PFSK-1 (cell line): ENCODE results near the gene TXNDC16.

Experiments
- FOXP2 ChIP-seq: optimal IDR thresholded peaks from 2 replicates; pipeline ENCODE3; 2011; ENCODE audit warnings: borderline replicate concordance, control low read depth, inconsistent platforms; ENCODE audit not compliant: insufficient read depth; ENCODE audit errors: extremely low read length, extremely low read depth
- POLR2AphosphoS5 ChIP-seq: IDR thresholded peaks from 2 replicates; pipeline ENCODE4 v1.6.1; 2012; ENCODE audit warnings: low read depth, mild to moderate bottlenecking, control low read depth, low read length, moderate library complexity
- REST ChIP-seq, 2 experiments: IDR thresholded peaks; 2 replicates each; pipeline versions ENCODE4 v1.6.1 to v1.8.0; 2011 to 2012; ENCODE audit warnings: low read depth in 2 of 2, low read length in 2 of 2, control low read depth in 1 of 2, inconsistent platforms in 1 of 2, mild to moderate bottlenecking in 1 of 2, moderate library complexity in 1 of 2; ENCODE audit not compliant: insufficient read depth in 1 of 2
- SIN3A ChIP-seq: IDR thresholded peaks from 2 replicates; pipeline ENCODE4 v1.6.1; 2012; ENCODE audit warnings: mild to moderate bottlenecking, low read length, moderate library complexity, borderline replicate concordance; ENCODE audit not compliant: insufficient read depth
- TAF1 ChIP-seq: IDR thresholded peaks from 2 replicates; pipeline ENCODE4 v1.6.1; 2012; ENCODE audit warnings: low read length, control low read depth, borderline replicate concordance; ENCODE audit not compliant: insufficient read depth

TXNDC16 gene

GRCh38 chr14:52514046-52514811 lies 38.1 kb downstream of the TXNDC16 start:
- no peak for TF ChIP-seq POLR2AphosphoS5
- TF ChIP-seq FOXP2 = no peak
- TF ChIP-seq TAF1 = no peak

- no peak for TF ChIP-seq SIN3A
- TF ChIP-seq TAF1 = no peak
- no peak for TF ChIP-seq POLR2AphosphoS5
- TF ChIP-seq REST (IDR thresholded peaks at IDR 0.05; ENCODE audit: insufficient read depth in 1 of 2, low read depth in 2 of 2, low read length in 2 of 2) = no peak
- no peak for TF ChIP-seq FOXP2
Observed at GRCh38 chr14:52513249-52513648, 39.1 kb downstream of the TXNDC16 start.

- TF ChIP-seq POLR2AphosphoS5 = no peak
- TF ChIP-seq TAF1 = no peak
- no peak for TF ChIP-seq FOXP2
- no peak for TF ChIP-seq SIN3A
- no peak for TF ChIP-seq REST (IDR thresholded peaks at IDR 0.05; ENCODE audit: insufficient read depth in 1 of 2, low read depth in 2 of 2, low read length in 2 of 2)
Observed at GRCh38 chr14:52494444-52494843, 57.9 kb downstream of the TXNDC16 start.

GRCh38 chr14:52485350-52485960 lies 66.8 kb downstream of the TXNDC16 start:
- TF ChIP-seq SIN3A (no peak), POLR2AphosphoS5 (no peak), FOXP2 (no peak), TAF1 (no peak), REST (IDR thresholded peaks at IDR 0.05; ENCODE audit: insufficient read depth in 1 of 2, low read depth in 2 of 2, low read length in 2 of 2) (no peak)

GRCh38 chr14:52481864-52482263 lies 70.4 kb downstream of the TXNDC16 start:
- TF ChIP-seq REST (IDR thresholded peaks at IDR 0.05; ENCODE audit: insufficient read depth in 1 of 2, low read depth in 2 of 2, low read length in 2 of 2) (no peak), POLR2AphosphoS5 (no peak), SIN3A (no peak)
